HG03342 (cell line): ENCODE measurements around the gene CNOT3.
"Not testable (repeated sequence)": the region's sequence is repeated elsewhere in the genome, so short reads cannot be mapped to it uniquely, and the experiment has no call there.

Source experiments
- ATAC-seq: cut with Tn5 transposase; IDR thresholded peaks from one replicate; pipeline ENCODE4 v1.9.1; 2021; ENCODE audit warnings: mild to moderate bottlenecking, moderate library complexity; ENCODE audit not compliant: unreplicated experiment

The CNOT3 gene

DNA sequence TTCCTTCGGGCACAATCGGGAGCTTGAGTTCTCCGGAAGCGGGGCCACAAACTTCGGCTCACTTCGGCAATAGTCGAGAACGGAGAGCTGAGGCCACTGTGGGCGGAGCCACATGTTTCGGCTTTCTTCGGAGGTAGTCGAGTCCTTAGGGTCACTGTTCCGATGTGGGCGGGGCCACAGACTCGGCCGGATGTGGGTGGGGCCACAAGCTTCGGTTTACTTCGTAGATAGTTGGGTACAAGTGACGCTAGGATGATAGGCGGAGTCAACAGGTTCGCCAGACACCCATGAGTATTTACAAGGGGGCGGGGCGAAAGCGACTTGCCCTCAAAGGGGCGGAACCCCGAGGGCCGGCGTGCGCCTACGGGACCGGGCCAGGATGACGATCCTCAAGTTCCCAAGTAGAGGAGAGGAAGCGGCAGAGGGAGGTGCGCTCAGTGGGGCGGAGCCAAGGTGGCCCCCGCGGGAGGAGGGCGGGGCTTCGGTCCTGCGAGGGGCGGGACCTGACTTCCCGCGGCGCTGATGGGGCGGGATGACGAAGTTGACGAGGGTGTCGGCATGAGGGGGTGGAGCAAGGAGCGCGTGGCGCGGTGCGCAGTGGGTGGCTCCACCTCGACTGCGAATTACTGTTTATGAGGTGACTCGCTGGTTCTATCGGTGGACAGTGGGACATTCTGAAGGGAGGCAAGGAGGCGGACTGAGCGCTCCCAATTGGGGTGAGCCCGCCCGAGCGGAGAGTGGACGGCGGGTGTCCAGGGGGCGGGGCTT, 52.4 kb downstream of the CNOT3 start:
- peak; percentile 43 for ATAC-seq

DNA sequence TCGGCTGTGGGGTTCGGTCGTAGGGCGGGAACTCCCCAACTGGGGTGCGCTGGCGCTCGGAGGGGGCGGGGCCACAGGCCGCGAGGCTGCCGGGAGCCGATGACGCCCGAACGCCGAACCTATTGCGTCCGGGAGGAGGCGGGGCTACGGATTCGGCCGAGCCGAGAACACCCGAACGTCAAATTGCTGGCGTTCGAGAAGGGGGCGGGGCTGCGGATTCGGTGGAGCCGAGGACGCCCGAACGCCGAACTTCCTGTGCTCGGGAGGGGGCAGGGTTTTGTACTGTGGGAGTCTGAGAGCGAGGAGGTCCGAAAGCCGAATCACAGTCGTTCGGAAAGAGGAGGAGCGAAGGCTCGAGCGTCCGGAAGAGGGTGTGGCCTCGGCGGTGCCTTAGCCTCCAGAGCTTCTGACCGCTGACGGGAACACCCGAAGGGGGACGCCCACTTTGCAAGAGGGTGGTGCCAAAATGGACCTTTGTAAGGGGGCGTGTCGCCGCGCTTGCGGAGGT, 53.0 kb downstream of the CNOT3 start:
- peak; percentile 39 for ATAC-seq

DNA sequence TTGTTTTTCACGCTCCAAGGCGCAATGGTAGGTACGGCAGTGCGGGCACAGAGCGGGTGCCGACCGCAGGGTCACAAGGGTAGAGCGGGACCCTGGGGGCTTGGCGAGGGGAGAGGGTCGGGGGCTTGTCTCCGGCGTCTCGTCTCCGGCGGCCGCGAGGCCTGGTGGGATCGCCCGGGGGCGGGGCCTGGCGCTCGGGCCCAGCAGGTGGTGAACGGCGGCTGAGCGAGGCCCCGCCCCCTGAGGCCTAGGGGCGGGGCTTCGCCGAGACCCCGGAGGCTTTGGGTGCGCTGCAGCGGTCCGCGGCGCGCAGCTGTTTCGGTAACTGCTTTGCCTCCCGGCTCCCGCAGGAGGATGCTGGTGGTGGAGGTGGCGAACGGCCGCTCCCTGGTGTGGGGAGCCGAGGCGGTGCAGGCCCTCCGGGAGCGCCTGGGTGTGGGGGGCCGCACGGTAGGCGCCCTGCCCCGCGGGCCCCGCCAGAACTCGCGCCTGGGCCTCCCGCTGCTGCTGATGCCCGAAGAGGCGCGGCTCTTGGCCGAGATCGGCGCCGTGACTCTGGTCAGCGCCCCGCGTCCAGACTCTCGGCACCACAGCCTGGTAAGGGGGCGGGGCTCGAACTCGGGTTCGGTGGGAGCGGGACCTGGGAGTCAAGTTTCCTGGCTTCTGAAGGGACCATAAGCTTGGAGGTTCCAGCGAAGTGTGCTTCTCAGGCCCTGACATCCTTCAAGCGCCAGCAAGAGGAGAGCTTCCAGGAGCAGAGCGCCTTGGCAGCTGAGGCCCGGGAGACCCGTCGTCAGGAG, 53.6 kb downstream of the CNOT3 start, which contains the start of gene TSEN34:
Gene TSEN34, plus strand, starts transcription at position 298 of the 800 bp plus-strand sequence. Its CDS starts 57 bp downstream, at position 355.
- ATAC-seq = peak; percentile 29

DNA sequence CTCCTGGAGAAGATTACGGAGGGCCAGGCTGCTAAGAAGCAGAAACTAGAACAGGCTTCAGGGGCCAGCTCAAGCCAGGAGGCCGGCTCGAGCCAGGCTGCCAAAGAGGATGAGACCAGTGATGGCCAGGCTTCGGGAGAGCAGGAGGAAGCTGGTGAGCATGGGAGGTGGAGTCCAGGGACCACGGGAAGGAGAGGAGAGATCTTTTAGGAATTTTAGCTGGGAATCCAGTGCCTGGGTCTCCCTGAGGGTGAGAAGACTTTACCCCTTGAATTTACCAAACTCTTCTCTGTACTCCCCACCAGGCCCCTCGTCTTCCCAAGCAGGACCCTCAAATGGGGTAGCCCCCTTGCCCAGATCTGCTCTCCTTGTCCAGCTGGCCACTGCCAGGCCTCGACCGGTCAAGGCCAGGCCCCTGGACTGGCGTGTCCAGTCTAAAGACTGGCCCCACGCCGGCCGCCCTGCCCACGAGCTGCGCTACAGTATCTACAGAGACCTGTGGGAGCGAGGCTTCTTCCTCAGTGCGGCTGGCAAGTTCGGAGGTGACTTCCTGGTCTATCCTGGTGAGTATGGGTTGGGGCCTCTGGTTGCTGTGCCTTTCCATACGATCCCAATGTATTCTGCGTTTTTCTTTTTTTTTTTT, 54.4 kb downstream of the CNOT3 start:
- no peak for ATAC-seq

GRCh38 chr19:54193011-54193410, 55.4 kb downstream of the CNOT3 start:
- no peak for ATAC-seq

DNA sequence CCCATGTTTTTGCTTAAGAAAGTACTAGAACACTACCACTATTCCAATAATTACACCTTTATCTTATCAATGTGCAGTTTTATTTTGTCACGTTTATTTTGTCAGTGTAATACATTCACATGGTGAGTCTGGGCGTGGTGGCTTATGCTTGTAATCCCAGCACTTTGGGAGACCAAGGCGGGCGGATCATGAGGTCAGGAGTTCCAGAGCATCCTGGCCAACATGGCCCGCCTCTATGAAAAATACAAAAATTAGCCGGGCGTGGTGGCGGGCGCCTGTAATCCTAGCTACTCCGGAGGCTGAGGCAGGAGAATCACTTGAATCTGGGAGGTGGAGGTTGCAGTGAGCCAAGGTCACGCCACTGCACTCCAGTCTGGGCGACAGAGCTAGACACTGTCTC, 56.9 kb downstream of the CNOT3 start:
- ATAC-seq = not testable (repeated sequence)

- no peak for ATAC-seq
Measured at GRCh38 chr19:54196536-54196935, 59.0 kb downstream of the CNOT3 start.

GRCh38 chr19:54197121-54197520, 59.6 kb downstream of the CNOT3 start:
- ATAC-seq = no peak

DNA sequence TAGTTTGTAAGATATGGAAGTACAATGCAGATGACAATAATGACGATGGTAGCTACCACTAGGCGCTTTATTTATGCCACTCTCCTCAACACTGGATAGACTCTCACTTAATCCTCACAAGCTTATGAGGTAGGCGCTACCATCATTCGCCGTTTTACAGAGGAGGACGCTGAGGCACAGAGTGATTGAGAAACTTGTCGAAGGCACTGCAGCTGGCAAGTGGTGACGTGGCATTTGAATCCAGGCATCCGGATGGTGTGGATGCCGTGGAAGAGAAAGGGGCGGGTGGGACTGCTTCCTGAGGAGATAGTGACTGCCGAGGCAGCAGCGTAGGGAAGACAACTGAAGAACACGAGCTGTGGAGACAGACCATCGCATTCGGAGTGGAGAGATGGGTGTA, 61.8 kb downstream of the CNOT3 start:
- no peak for ATAC-seq

DNA sequence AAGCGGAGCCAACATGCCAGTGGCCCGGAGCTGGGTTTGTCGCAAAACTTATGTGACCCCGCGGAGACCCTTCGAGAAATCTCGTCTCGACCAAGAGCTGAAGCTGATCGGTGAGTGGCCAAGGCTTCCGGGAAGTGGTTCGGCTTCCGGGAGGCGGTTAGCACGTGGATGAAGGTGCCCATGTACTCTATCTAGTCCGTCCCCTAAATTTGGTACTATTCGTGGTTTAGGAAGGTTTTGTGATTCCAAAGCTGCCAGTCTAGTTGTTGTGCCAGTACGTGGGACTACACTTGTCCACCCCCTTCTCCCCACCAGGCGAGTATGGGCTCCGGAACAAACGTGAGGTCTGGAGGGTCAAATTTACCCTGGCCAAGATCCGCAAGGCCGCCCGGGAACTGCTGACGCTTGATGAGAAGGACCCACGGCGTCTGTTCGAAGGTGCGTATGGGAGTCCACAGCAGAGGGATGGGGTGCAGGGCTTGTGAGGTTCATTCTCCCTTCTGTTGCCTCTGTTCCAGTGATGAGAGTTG, 63.7 kb downstream of the CNOT3 start:
- ATAC-seq = no peak

GRCh38 chr19:54201980-54202379, 64.4 kb downstream of the CNOT3 start:
- ATAC-seq = no peak

DNA sequence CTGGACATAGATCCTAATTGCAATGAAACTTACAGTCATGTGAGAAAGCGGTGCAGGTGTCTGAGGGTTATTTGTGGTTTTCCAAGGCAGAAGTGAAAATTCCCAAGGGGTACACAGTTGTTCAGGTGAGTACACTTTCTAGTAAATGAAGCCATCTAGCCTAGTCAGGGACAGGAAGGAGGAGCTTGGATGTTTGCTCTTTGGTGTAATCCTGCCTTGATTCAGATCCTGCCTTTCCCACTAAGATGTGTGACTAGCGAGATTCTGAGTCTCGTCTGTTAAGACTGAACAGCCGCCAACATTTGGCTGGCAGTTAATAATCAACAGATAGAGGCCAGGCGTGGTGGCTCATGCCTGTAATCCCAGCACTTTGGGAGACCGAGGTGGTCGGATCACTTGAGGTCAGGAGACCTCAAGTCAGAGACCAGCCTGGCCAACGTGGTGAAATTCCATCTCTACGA, 65.6 kb downstream of the CNOT3 start:
- no peak for ATAC-seq

GRCh38 chr19:54204767-54205468, 67.4 kb downstream of the CNOT3 start:
- ATAC-seq = no peak
